HEK293 (cell line): ENCODE results near the gene PDE4B.

Experiments
- CTCF ChIA-PET: fragments of 350-600 bp; formaldehyde crosslinking; extraction: SDS; loops from one replicate; lab custom pipeline; 2021; ENCODE audit warnings: antibody characterized with exemption; lab: Yijun Ruan, JAX
- POLR2A ChIA-PET: fragments of 300-600 bp; formaldehyde crosslinking; extraction: SDS; loops from one replicate; lab custom pipeline; 2020; ENCODE audit warnings: antibody characterized with exemption, inconsistent platforms; lab: Yijun Ruan, JAX
- H3K27ac ChIP-seq: fragments of 200-500 bp; sonication (Bioruptor generic); 2 replicates; pipeline ENCODE4 v1.5.1; 2014; ENCODE audit warnings: low read depth, low read length, control low read depth, inconsistent platforms; ENCODE audit errors: extremely low read depth
- H3K36me3 ChIP-seq, 2 experiments: fragments of 200-500 bp in 1 of 2; sonication (Bioruptor generic) in 1 of 2; 1 replicate in 1 of 2; 2 replicates in 1 of 2; pipeline ENCODE4 v1.5.1; 2014 to 2017; ENCODE audit warnings: inconsistent platforms in 2 of 2, low read length in 2 of 2; ENCODE audit not compliant: control insufficient read depth in 2 of 2, insufficient read depth in 1 of 2
- H3K4me1 ChIP-seq: fragments of 200-500 bp; sonication (Bioruptor generic); 2 replicates; pipeline ENCODE4 v1.5.1; 2014; ENCODE audit warnings: mild to moderate bottlenecking, low read length, inconsistent platforms; ENCODE audit not compliant: control insufficient read depth, insufficient read depth
- H3K4me3 ChIP-seq: 2 replicates; pipeline ENCODE4 v1.5.1; 2011; ENCODE audit warnings: low read depth, mild to moderate bottlenecking, control low read depth, low read length, moderate library complexity
- H3K9me3 ChIP-seq: fragments of 200-500 bp; sonication (Bioruptor generic); 2 replicates; pipeline ENCODE4 v1.5.1; 2014; ENCODE audit warnings: low read depth, low read length, inconsistent platforms; ENCODE audit not compliant: control insufficient read depth, insufficient read depth
- AEBP2 ChIP-seq: fragments of 450-650 bp; formaldehyde crosslinking; IDR thresholded peaks from 2 replicates; pipeline ENCODE4 v1.5.1; 2016; ENCODE audit warnings: missing biosample characterization, missing genetic modification characterization, borderline replicate concordance
- BCL6B ChIP-seq: fragments of 450-650 bp; formaldehyde crosslinking; IDR thresholded peaks from 2 replicates; pipeline ENCODE4 v1.5.1; 2017; ENCODE audit warnings: missing biosample characterization, missing genetic modification characterization
- EGR2 ChIP-seq: fragments of 450-650 bp; formaldehyde crosslinking; IDR thresholded peaks from 2 replicates; pipeline ENCODE4 v1.5.1; 2016; ENCODE audit warnings: low read depth, missing biosample characterization, missing genetic modification characterization
- FEZF1 ChIP-seq: fragments of 450-650 bp; formaldehyde crosslinking; IDR thresholded peaks from 2 replicates; pipeline ENCODE4 v1.5.1; 2016; ENCODE audit warnings: missing biosample characterization, missing genetic modification characterization
- GLIS1 ChIP-seq: fragments of 450-650 bp; formaldehyde crosslinking; IDR thresholded peaks from 2 replicates; pipeline ENCODE4 v1.5.1; 2016; ENCODE audit warnings: missing biosample characterization, missing genetic modification characterization
- HOXA7 ChIP-seq: sonication (generic); formaldehyde crosslinking; IDR thresholded peaks from 2 replicates; pipeline ENCODE4 v1.8.1; 2022; ENCODE audit warnings: missing genetic modification reagents, borderline replicate concordance
- HOXC10 ChIP-seq: sonication (generic); formaldehyde crosslinking; IDR thresholded peaks from 2 replicates; pipeline ENCODE4 v1.8.1; 2023; ENCODE audit warnings: mild to moderate bottlenecking, missing genetic modification reagents
- RBAK ChIP-seq: fragments of 450-650 bp; formaldehyde crosslinking; IDR thresholded peaks from 2 replicates; pipeline ENCODE4 v1.5.1; 2016; ENCODE audit warnings: missing biosample characterization, missing genetic modification characterization
- REPIN1 ChIP-seq: fragments of 450-650 bp; formaldehyde crosslinking; IDR thresholded peaks from 2 replicates; pipeline ENCODE4 v1.5.1; 2017; ENCODE audit warnings: missing biosample characterization, missing genetic modification characterization, low read depth
- REST ChIP-seq: fragments of 450-650 bp; formaldehyde crosslinking; IDR thresholded peaks from 2 replicates; pipeline ENCODE4 v1.5.1; 2016; ENCODE audit warnings: missing biosample characterization, missing genetic modification characterization
- ZBTB10 ChIP-seq: fragments of 450-650 bp; formaldehyde crosslinking; IDR thresholded peaks from 2 replicates; pipeline ENCODE4 v1.5.1; 2016; ENCODE audit warnings: missing biosample characterization, missing genetic modification characterization
- ZBTB6 ChIP-seq: fragments of 450-650 bp; formaldehyde crosslinking; IDR thresholded peaks from 2 replicates; pipeline ENCODE4 v1.5.1; 2017; ENCODE audit warnings: missing biosample characterization, missing genetic modification characterization
- ZBTB8A ChIP-seq: fragments of 450-650 bp; formaldehyde crosslinking; IDR thresholded peaks from 2 replicates; pipeline ENCODE4 v1.5.1; 2016; ENCODE audit warnings: missing biosample characterization, missing genetic modification characterization
- ZNF10 ChIP-seq: fragments of 450-650 bp; formaldehyde crosslinking; IDR thresholded peaks from 2 replicates; pipeline ENCODE4 v1.5.1; 2017; ENCODE audit warnings: missing biosample characterization, missing genetic modification characterization
- ZNF155 ChIP-seq: fragments of 450-650 bp; formaldehyde crosslinking; IDR thresholded peaks from 2 replicates; pipeline ENCODE4 v1.5.1; 2016; ENCODE audit warnings: missing biosample characterization, missing genetic modification characterization
- ZNF211 ChIP-seq: fragments of 450-650 bp; formaldehyde crosslinking; IDR thresholded peaks from 2 replicates; pipeline ENCODE4 v1.5.1; 2016; ENCODE audit warnings: low read depth, missing biosample characterization, missing genetic modification characterization
- ZNF221 ChIP-seq: fragments of 450-650 bp; formaldehyde crosslinking; IDR thresholded peaks from 2 replicates; pipeline ENCODE4 v1.5.1; 2017; ENCODE audit warnings: missing biosample characterization, missing genetic modification characterization, borderline replicate concordance
- ZNF335 ChIP-seq: fragments of 450-650 bp; formaldehyde crosslinking; conservative IDR thresholded peaks from 2 replicates; pipeline ENCODE4 v1.5.1; 2016; ENCODE audit warnings: missing biosample characterization, missing genetic modification characterization
- ZNF394 ChIP-seq: fragments of 450-650 bp; formaldehyde crosslinking; IDR thresholded peaks from 2 replicates; pipeline ENCODE4 v1.5.1; 2016; ENCODE audit warnings: missing biosample characterization, missing genetic modification characterization, mild to moderate bottlenecking, moderate library complexity, borderline replicate concordance
- ZNF426 ChIP-seq: fragments of 450-650 bp; formaldehyde crosslinking; IDR thresholded peaks from 2 replicates; pipeline ENCODE4 v1.5.1; 2017; ENCODE audit warnings: missing biosample characterization, missing genetic modification characterization, mild to moderate bottlenecking, inconsistent platforms, moderate library complexity
- ZNF433 ChIP-seq: fragments of 450-650 bp; formaldehyde crosslinking; IDR thresholded peaks from 2 replicates; pipeline ENCODE4 v1.5.1; 2016; ENCODE audit warnings: missing biosample characterization, missing genetic modification characterization, low read depth
- ZNF449 ChIP-seq: fragments of 450-650 bp; formaldehyde crosslinking; IDR thresholded peaks from 2 replicates; pipeline ENCODE4 v1.5.1; 2017; ENCODE audit warnings: missing biosample characterization, mild to moderate bottlenecking, missing genetic modification characterization, moderate library complexity
- ZNF623 ChIP-seq: fragments of 450-650 bp; formaldehyde crosslinking; IDR thresholded peaks from 2 replicates; pipeline ENCODE4 v1.5.1; 2016; ENCODE audit warnings: missing biosample characterization, missing genetic modification characterization
- ZNF664 ChIP-seq: fragments of 450-650 bp; formaldehyde crosslinking; IDR thresholded peaks from 2 replicates; pipeline ENCODE4 v1.5.1; 2016; ENCODE audit warnings: missing biosample characterization, missing genetic modification characterization
- ZNF791 ChIP-seq: fragments of 450-650 bp; formaldehyde crosslinking; IDR thresholded peaks from 2 replicates; pipeline ENCODE4 v1.5.1; 2016; ENCODE audit warnings: missing biosample characterization, missing genetic modification characterization

PDE4B gene

GRCh38 chr1:66265796-66266195 is 473.1 kb downstream of the PDE4B start:
- ChIA-PET POLR2A (no interaction called here), CTCF (interaction anchor here (0.6 to 2.7 kb wide), 2 partner anchors 170 to 180 kb away, joined by 3 to 13 read pairs; no protein-coding TSS in a partner anchor)
- no peaks in the 10 kb centered on the region for H3K36me3 ChIP-seq
- no peaks in the 10 kb centered on the region for H3K9me3 ChIP-seq
- no peak overlapping the region for H3K27ac ChIP-seq
- no peak for TF ChIP-seq AEBP2 (tag by site-specific recombination)
- TF ChIP-seq ZNF211, result no peak
- no peak for TF ChIP-seq REST
- no peak for TF ChIP-seq ZNF433
- TF ChIP-seq ZBTB6 (tag by site-specific recombination), result no peak
- no peak for TF ChIP-seq ZNF221 (tag by site-specific recombination)
- no peak for TF ChIP-seq ZNF623 (tag by site-specific recombination)
- no peak for TF ChIP-seq ZBTB10 (tag by site-specific recombination)
- no peak for TF ChIP-seq ZBTB8A (tag by site-specific recombination)
- TF ChIP-seq EGR2 (tag by site-specific recombination), result no peak
- TF ChIP-seq ZNF791 (tag by site-specific recombination), result no peak
- TF ChIP-seq ZNF155 (tag by site-specific recombination), result no peak
- H3K4me1 ChIP-seq, result peaks cover 8% of the 10 kb centered on the region
- no peak overlapping the region for H3K4me3 ChIP-seq

GRCh38 chr1:66266350-66266749 is 473.7 kb downstream of the PDE4B start:
- CTCF ChIA-PET, result interaction anchor here (0.6 to 2.7 kb wide), 3 partner anchors 169 to 180 kb away, joined by 3 to 13 read pairs (median 4); no protein-coding TSS in a partner anchor
- TF ChIP-seq HOXA7 (CRISPR knock-in tag), result no peak
- TF ChIP-seq ZNF664 (tag by site-specific recombination), result no peak
- no peak for TF ChIP-seq RBAK
- TF ChIP-seq ZNF10, result no peak
- TF ChIP-seq BCL6B (tag by site-specific recombination), result peak; percentile 62; the same call in 1 of the 2 replicates
- TF ChIP-seq GLIS1 (tag by site-specific recombination), result peak; percentile 79
- TF ChIP-seq REPIN1 (tag by site-specific recombination), result no peak
- no peak for TF ChIP-seq HOXC10 (CRISPR knock-in tag)
- TF ChIP-seq ZNF449 (tag by site-specific recombination), result no peak
- TF ChIP-seq ZNF335 (tag by site-specific recombination), result peak; percentile 44; the same call in 1 of the 2 replicates
- no peak for TF ChIP-seq ZNF426 (tag by site-specific recombination)
- peak; percentile 46; the same call in 1 of the 2 replicates for TF ChIP-seq ZNF394 (tag by site-specific recombination)
- TF ChIP-seq FEZF1 (tag by site-specific recombination), result no peak

More at GRCh38 chr1:66266350-66266749, 473.7 kb downstream of the PDE4B start:
- Histone ChIP-seq H3K36me3 (no peaks in the 10 kb centered on the region), H3K4me3 (no peak overlapping the region), H3K9me3 (no peaks in the 10 kb centered on the region), H3K27ac (no peak overlapping the region), H3K4me1 (peaks cover 8% of the 10 kb centered on the region)
- POLR2A ChIA-PET, result no interaction called here
